Mesendoderm (in vitro differentiated cells): ENCODE data around the gene PRKCA.

Source experiments
- DNase-seq: peaks from one replicate; pipeline ENCODE4 v3.0.0; 2013
- H2AK5ac ChIP-seq: 2 replicates; pipeline ENCODE4 v1.6.1; 2013; ENCODE audit warnings: low read length, inconsistent platforms
- H2BK120ac ChIP-seq: 2 replicates; pipeline ENCODE4 v1.6.1; 2013; ENCODE audit warnings: low read depth, mild to moderate bottlenecking, low read length, moderate library complexity, mixed read lengths
- H2BK15ac ChIP-seq: replicated peaks from 2 replicates; pipeline ENCODE4 v1.6.1; 2013; ENCODE audit warnings: low read depth, mild to moderate bottlenecking, moderate library complexity
- H2BK5ac ChIP-seq: 2 replicates; pipeline ENCODE4 v1.6.1; 2013; ENCODE audit warnings: low read length, inconsistent platforms
- H3K18ac ChIP-seq: 2 replicates; pipeline ENCODE4 v1.6.1; 2013; ENCODE audit warnings: mild to moderate bottlenecking, low read length, mixed read lengths
- H3K23ac ChIP-seq: one replicate; pipeline ENCODE4 v1.6.1; 2013; ENCODE audit warnings: low read length
- H3K27ac ChIP-seq: 2 replicates; pipeline ENCODE4 v1.5.1; 2013; ENCODE audit warnings: low read depth, mild to moderate bottlenecking, inconsistent platforms, low read length, moderate library complexity
- H3K27me3 ChIP-seq: 2 replicates; pipeline ENCODE4 v1.6.1; 2013; ENCODE audit warnings: low read length, control low read depth, mild to moderate bottlenecking, inconsistent platforms; ENCODE audit not compliant: insufficient read depth, poor library complexity
- H3K36me3 ChIP-seq: 2 replicates; pipeline ENCODE4 v1.6.1; 2013; ENCODE audit warnings: low read length, inconsistent platforms; ENCODE audit not compliant: control insufficient read depth, insufficient read depth
- H3K4ac ChIP-seq: one replicate; pipeline ENCODE4 v1.6.1; 2013; ENCODE audit warnings: low read depth, mild to moderate bottlenecking, low read length, moderate library complexity
- H3K4me1 ChIP-seq: 2 replicates; pipeline ENCODE4 v1.6.1; 2013; ENCODE audit warnings: low read depth, low read length, inconsistent platforms; ENCODE audit not compliant: control insufficient read depth
- H3K4me2 ChIP-seq: 2 replicates; pipeline ENCODE4 v1.6.1; 2013; ENCODE audit warnings: low read length
- H3K4me3 ChIP-seq: 2 replicates; pipeline ENCODE4 v1.5.1; 2013; ENCODE audit warnings: mild to moderate bottlenecking, low read length
- H3K56ac ChIP-seq: one replicate; pipeline ENCODE4 v1.6.1; 2013; ENCODE audit warnings: low read length
- H3K79me1 ChIP-seq: 2 replicates; pipeline ENCODE4 v1.6.1; 2013; ENCODE audit warnings: low read length, inconsistent platforms
- H3K79me2 ChIP-seq: 2 replicates; pipeline ENCODE4 v1.6.1; 2013; ENCODE audit warnings: mild to moderate bottlenecking, low read length; ENCODE audit not compliant: control insufficient read depth, insufficient read depth
- H3K9ac ChIP-seq: 2 replicates; pipeline ENCODE4 v1.6.1; 2013; ENCODE audit warnings: low read length, inconsistent platforms
- H4K5ac ChIP-seq: one replicate; pipeline ENCODE4 v1.6.1; 2013; ENCODE audit warnings: low read length
- H4K8ac ChIP-seq: one replicate; pipeline ENCODE4 v1.6.1; 2013; ENCODE audit warnings: low read depth, mild to moderate bottlenecking, control low read depth, low read length, moderate library complexity
- WGBS: extraction: QIAGEN DNeasy Blood & Tissue Kit; methylation state at CpG from one replicate; pipeline ENCODE4 v1.1.7; 2013; ENCODE audit warnings: low lambda C conversion rate, missing lambda C conversion rate; ENCODE audit not compliant: insufficient coverage; ENCODE audit errors: extremely low coverage; 5-methylcytosine and 5-hydroxymethylcytosine counted together

The PRKCA gene

GRCh38 chr17:66849851-66850580, 547.6 kb downstream of the PRKCA start:
- Histone ChIP-seq H3K27ac (no peak overlapping the region), H3K4me3 (no peak overlapping the region), H3K36me3 (no peaks in the 10 kb centered on the region), H2BK5ac (no peak overlapping the region), H3K27me3 (no peaks in the 10 kb centered on the region), H3K4ac (no peak overlapping the region), H2BK120ac (no peak overlapping the region), H3K23ac (no peak overlapping the region), H3K9ac (no peak overlapping the region), H2AK5ac (no peak overlapping the region), H4K8ac (no peak overlapping the region), H4K5ac (no peak overlapping the region), H2BK15ac (no peak overlapping the region), H3K4me2 (no peak overlapping the region), H3K56ac (no peak overlapping the region), H3K18ac (no peak overlapping the region), H3K79me2 (no peaks in the 10 kb centered on the region), H3K79me1 (no peaks in the 10 kb centered on the region), H3K4me1 (no peaks in the 10 kb centered on the region)
- no peak for DNase-seq
- WGBS = no CpG with 5 or more reads among the region's 4 CpGs

- Histone ChIP-seq H3K4me2 (no peak overlapping the region), H4K8ac (no peak overlapping the region), H3K79me2 (no peaks in the 10 kb centered on the region), H3K27me3 (no peaks in the 10 kb centered on the region), H3K9ac (no peak overlapping the region), H2AK5ac (no peak overlapping the region), H2BK120ac (no peak overlapping the region), H3K23ac (no peak overlapping the region), H3K79me1 (no peaks in the 10 kb centered on the region), H4K5ac (no peak overlapping the region), H2BK15ac (no peak overlapping the region), H3K4ac (no peak overlapping the region), H3K18ac (no peak overlapping the region), H3K4me3 (no peak overlapping the region), H3K27ac (no peak overlapping the region), H3K36me3 (no peaks in the 10 kb centered on the region), H3K4me1 (no peaks in the 10 kb centered on the region), H3K56ac (no peak overlapping the region), H2BK5ac (no peak overlapping the region)
- DNase-seq = no peak
- no CpG with 5 or more reads among the region's 3 CpGs for WGBS
Measured at GRCh38 chr17:66850692-66851091, 548.3 kb downstream of the PRKCA start.

GRCh38 chr17:66855204-66855603, 552.8 kb downstream of the PRKCA start:
- H3K23ac ChIP-seq = no peak overlapping the region
- no peak for DNase-seq
- no peak overlapping the region for H3K4me3 ChIP-seq

GRCh38 chr17:66858226-66859083, 556.0 kb downstream of the PRKCA start:
- H3K4me3 ChIP-seq = no peak overlapping the region
- WGBS = no CpG with 5 or more reads among the region's 12 CpGs

More at GRCh38 chr17:66855204-66855603, 552.8 kb downstream of the PRKCA start:
- no CpG with 5 or more reads among the region's 10 CpGs for WGBS
- Histone ChIP-seq H3K4me1 (no peaks in the 10 kb centered on the region), H4K5ac (no peak overlapping the region), H3K18ac (no peak overlapping the region), H2BK15ac (no peak overlapping the region), H3K56ac (no peak overlapping the region), H3K4ac (no peak overlapping the region), H3K36me3 (no peaks in the 10 kb centered on the region), H3K9ac (no peak overlapping the region), H2BK120ac (no peak overlapping the region), H4K8ac (no peak overlapping the region), H3K27ac (no peak overlapping the region), H3K79me1 (no peaks in the 10 kb centered on the region), H2AK5ac (no peak overlapping the region), H2BK5ac (no peak overlapping the region), H3K79me2 (no peaks in the 10 kb centered on the region), H3K27me3 (no peaks in the 10 kb centered on the region), H3K4me2 (no peak overlapping the region)

GRCh38 chr17:66859353-66859752, 556.9 kb downstream of the PRKCA start:
- Histone ChIP-seq H3K79me1 (no peaks in the 10 kb centered on the region), H3K4me3 (no peak overlapping the region), H2AK5ac (no peak overlapping the region), H2BK15ac (no peak overlapping the region), H3K56ac (no peak overlapping the region), H3K27ac (no peak overlapping the region), H3K79me2 (no peaks in the 10 kb centered on the region), H3K23ac (no peak overlapping the region), H3K4ac (no peak overlapping the region), H2BK5ac (no peak overlapping the region), H4K5ac (no peak overlapping the region), H3K4me1 (no peaks in the 10 kb centered on the region), H3K18ac (no peak overlapping the region), H3K9ac (no peak overlapping the region), H3K4me2 (no peak overlapping the region), H3K36me3 (no peaks in the 10 kb centered on the region), H2BK120ac (no peak overlapping the region), H3K27me3 (no peaks in the 10 kb centered on the region), H4K8ac (no peak overlapping the region)
- no CpG with 5 or more reads among the region's 8 CpGs for WGBS
- no peak for DNase-seq

More at GRCh38 chr17:66858226-66859083, 556.0 kb downstream of the PRKCA start:
- no peaks in the 10 kb centered on the region for H3K79me1 ChIP-seq
- no peak overlapping the region for H4K5ac ChIP-seq
- H3K79me2 ChIP-seq = no peaks in the 10 kb centered on the region
- DNase-seq = peak; percentile 79
- H2BK120ac ChIP-seq = no peak overlapping the region
- H3K4me2 ChIP-seq = no peak overlapping the region
- no peaks in the 10 kb centered on the region for H3K4me1 ChIP-seq
- H3K23ac ChIP-seq = no peak overlapping the region
- no peak overlapping the region for H4K8ac ChIP-seq
- no peak overlapping the region for H3K27ac ChIP-seq
- no peaks in the 10 kb centered on the region for H3K36me3 ChIP-seq
- H2BK5ac ChIP-seq = no peak overlapping the region
- H2BK15ac ChIP-seq = no peak overlapping the region
- no peak overlapping the region for H3K56ac ChIP-seq
- H3K18ac ChIP-seq = no peak overlapping the region
- no peak overlapping the region for H3K4ac ChIP-seq
- no peak overlapping the region for H3K9ac ChIP-seq
- H3K27me3 ChIP-seq = no peaks in the 10 kb centered on the region
- H2AK5ac ChIP-seq = no peak overlapping the region
